HG03039 (cell line): ENCODE data around the gene PPFIA3.

ENCODE experiments used
- ATAC-seq: cut with Tn5 transposase; IDR thresholded peaks from one replicate; pipeline ENCODE4 v1.9.1; 2021; ENCODE audit warnings: mild to moderate bottlenecking, moderate library complexity; ENCODE audit not compliant: unreplicated experiment

PPFIA3 gene

DNA sequence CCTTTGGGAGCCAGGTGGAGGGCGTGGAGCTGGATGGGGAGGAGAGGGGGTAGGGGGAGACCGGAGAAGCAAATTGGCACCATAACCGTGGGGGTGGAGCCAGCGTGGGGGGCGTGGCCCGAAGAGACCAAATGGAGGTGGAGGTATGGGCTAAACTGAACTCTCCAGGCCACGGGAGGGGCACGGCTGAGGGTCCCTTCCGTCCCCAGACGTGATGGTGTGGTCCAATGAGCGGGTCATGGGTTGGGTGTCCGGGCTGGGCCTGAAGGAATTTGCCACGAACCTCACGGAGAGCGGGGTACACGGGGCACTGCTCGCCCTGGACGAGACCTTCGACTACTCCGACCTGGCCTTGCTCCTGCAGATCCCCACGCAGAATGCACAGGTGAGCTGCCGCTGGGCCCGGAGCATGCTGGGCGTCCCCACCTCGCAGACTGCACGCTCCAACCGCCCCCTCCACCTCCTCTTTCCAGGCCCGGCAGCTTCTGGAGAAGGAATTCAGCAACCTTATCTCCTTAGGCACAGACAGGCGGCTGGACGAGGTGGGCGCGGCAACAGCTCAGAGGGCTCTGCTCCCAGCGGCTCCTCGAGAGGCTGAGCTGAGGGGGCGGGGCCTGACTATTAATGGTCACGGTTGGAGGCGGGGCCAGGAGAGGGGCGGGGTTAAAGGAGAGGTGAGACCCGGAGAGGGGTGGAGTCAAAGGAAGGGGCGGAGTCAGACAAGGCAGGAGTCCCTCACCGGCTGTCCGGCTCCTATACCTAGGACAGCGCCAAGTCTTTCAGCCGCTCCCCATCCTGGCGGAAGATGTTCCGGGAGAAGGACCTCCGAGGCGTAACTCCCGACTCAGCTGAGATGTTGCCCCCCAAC, 29.7 kb downstream of the PPFIA3 start:
- ATAC-seq, result no peak

DNA sequence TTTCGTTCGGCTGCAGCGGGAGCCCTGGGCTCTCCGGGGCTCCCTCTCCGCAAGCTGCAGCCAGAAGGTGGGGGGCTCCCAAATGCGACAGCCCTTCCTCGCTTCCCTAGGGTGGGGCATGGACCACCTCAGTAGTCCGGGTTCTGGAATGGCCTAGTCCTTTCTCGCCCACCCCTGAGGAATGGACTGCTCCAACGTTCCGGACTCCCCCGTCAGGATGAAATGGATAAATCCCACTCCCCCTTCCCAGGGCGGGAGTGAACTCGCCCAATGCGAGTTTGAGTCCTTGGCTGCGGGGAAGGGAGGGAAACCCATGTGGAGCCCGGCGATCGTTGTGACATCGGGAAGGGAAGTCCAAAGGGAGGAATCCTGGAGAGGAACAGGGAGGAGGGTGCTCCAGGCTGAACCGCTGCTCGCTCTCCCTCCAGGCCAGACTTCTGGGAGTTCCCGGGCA, 30.3 kb downstream of the PPFIA3 start:
- ATAC-seq, result no peak

DNA sequence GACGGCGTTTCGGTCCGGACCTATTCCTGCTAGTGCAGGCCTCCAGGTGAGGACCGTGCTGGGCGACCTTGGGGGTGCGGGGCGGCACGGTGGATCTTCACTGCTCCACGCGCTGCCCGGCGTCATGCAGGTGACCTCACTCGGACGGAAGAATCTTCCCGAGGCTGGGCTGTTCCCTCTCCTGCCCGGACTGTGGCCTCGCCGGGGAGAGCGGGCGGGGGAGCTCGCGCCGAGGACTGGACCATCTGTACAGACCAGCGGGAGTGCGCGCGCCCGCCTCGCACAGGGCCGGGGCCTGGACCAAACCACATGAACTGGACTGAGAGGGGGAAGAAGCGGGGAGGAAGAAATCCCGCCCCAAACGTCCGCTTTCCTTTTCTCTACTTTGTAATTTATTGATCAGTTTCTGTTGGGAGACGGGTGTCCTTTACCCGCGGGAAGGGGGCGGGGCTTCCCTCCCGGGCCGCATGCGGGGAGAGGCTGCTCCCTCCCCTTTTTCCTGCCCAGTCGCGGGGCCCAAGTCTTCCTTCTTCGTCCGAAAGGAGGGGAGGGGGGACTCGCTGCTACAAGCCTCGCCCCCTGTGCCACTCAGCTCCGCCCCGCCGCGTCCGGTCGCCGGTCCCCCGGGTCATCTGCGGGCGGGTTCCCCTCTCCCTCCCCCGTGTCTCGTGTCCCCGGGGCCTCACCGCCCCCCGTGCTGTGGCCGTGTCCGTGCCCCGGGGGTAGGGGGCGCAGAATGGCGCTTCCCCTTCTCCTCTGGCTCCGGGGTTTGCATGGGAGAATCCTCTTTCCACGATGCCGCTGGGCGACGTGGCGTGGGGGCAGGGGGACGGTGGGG, 31.0 kb downstream of the PPFIA3 start:
- no peak for ATAC-seq

DNA sequence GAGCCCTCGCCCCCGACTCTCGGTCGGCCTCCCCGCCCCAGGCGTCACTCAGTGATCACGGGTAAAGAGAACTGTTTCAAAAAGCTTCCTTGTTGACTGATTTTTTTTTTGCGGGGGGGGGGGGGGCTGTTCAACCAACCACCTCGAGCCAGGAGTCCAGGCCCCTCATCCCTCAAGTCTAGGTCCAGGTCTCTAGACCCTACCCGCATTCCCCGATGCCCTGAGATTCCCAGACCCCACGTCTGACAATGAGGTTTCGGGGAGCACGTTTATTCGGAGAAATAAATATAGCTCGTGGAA, 31.6 kb downstream of the PPFIA3 start:
- ATAC-seq, result no peak

DNA sequence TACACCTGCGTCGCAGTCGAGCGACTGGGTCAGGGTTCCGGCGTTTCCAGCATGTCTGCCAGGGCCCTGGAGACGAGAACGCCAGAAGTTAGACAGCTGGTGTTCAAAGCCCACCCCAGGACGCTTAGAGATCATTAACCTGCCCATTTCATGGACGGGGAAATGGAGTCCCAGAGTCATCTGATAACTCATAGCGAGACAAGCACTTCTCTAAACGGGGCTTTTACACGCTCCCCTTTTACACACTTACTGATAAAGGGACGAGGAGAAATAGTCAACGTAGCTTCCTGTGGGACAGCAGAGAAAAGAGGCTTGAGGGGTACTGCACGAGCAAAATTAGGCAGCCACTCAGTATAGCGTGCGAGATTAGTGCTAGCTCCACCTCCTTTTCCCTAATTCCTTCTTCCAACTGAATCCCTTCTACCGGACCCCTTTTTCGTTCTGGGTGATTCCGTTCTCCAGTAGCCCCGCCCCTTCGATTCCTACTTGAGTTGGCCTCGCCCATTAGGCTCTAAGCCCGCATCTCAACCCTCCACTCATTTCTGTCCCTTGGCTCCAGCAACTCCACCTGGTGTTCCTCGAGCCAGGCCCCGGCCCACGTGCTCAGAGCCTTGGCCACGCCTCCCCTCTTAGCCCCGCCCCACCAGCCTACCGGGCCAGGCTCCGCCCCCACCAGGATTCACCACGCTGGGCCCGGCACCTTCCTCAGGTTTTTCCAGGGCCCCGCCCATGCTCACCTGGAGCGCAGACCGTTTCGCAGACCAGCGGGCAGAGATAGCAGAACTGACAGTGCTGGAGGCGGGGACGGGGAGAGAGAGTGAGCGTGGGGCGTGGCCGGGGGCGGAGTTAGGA, 32.1 kb downstream of the PPFIA3 start:
- no peak for ATAC-seq

DNA sequence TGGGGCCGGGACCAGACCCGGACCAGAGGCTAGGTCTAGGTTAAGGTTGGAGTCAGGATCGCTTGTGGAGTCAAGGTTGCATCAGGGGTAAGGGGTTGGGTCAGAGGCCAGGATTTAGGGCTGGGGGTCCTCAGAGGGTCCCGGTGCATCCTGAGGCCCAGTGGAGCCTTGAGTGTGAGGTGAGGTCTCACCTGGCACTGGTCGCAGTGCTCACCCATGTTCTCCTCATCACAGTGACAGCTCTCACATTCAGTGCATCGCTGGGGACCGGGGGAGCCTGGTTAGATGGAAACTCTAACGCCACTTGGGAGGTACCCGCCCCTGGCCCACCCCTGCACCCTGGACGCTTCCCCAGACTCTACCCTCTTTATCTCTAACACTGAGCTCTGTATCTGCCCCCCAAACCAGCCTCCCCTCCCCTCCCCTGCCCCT, 32.8 kb downstream of the PPFIA3 start:
- ATAC-seq, result no peak

DNA sequence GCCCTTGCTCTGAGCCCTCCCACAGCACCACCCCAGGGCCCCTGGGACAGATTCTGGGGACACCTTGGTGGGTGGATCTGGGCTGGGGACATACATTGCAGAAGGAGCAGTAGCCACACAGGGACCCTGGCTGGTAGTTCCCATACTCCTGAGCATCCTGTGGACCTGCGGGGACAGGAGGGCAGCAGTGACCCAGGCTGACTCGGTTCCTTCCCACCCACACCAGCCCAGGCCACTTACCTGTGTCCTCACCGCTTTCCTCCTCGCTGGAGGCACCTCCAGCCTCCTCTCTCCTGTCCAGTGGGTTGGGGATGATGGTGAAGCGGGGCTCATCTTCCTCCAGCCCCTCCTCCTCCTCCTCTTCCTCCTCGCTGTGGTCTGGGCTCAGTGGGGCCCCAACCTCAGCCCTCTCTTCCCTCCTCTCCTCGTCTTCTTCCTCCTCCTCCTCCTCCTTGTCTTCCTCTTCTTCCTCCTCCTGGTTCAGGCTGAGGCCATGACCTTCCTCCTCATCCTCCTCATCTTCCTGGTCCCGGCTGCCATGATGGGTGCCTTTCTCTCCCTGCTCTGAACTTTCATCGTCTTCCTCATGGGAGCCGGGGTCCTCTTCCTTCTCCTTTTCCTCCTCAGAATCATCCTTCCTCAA, 33.9 kb downstream of the PPFIA3 start:
- no peak for ATAC-seq

DNA sequence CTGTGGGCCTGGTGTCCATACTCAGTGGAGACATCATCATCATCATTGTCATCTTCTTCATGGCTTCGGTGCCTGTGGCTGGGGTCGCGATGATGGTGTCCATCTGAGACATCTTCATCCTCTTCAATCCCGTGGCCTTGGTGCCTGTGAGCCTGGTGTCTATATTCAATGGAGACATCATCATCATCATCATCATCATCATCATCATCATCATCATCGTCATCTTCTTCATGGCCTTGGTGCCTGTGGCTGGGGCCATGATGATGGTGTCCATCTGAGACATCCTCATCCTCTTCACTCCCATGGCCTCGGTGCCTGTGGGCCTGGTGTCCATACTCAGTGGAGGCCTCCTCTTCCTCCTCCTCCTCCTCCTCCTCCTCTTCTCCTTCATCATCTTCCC, 34.9 kb downstream of the PPFIA3 start:
- no peak for ATAC-seq

DNA sequence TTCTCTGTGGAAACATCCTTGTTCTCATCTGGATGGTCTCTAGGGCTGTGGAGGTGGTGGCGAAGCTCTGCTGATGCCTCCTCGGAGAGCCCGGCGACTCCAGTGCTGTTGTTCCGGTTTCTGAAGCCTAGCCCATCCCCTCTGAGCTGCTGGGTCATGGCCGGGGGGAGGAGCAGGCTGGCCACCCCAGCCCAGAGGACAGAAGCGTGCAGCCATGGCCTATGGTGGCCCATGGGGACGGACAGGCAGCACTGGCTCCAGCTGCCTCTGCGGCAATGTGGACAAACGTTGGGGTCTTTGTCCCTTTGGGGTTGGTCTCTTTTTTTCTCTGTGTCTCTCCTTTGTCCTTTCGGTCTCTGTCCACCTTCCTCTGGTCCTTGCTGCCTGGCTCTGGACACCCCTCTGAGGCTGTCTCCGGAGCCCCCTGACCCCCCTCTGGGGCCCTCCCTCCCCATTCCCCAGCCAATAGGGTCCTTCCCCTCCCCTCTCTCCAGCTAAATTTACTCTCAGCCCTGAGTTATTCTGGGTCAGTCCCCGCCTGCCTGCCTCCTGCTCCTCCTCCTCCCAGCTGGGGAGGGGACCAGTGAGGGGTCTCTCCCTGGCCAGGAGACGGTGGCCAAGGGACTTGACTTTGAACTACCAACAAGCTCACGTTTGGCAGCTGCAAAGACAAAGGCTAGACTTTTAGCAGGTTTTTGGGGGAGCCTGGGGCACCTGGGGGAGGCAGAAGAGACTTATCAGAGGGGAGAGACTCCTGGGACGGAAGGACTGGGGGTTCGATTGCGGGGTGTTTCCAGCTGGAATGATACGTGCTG, 35.9 kb downstream of the PPFIA3 start, which contains the start of gene HRC:
Gene HRC, minus strand, starts transcription at position 392 of the 815 bp plus-strand sequence. Its CDS starts 159 bp downstream, at position 233.
- ATAC-seq, result no peak

DNA sequence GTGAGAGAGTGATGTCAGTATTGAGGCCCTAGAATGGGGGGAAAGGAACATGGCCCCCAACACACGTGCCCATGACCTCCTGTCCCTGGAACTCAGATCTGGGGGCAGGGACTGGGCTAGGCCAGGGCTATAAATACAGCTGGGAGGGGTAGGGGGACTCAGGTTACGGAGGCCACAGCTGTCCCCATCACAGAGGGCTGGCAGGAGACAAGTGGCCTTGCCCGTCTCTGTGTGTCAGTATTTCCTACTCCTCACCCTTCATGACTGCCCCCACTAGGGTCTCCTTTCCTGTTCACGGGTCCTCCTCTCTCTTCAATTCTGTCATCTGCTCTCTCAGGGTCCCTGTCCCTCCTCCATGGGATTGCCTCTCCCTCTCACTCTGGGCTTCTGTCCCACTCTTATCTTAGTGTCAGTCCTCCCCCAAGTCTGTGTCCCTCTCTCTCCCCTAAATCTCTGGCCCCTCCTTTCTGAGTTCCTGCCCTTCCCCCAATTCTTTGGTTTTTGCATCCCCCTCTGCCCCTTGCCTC, 36.5 kb downstream of the PPFIA3 start:
- ATAC-seq, result no peak

DNA sequence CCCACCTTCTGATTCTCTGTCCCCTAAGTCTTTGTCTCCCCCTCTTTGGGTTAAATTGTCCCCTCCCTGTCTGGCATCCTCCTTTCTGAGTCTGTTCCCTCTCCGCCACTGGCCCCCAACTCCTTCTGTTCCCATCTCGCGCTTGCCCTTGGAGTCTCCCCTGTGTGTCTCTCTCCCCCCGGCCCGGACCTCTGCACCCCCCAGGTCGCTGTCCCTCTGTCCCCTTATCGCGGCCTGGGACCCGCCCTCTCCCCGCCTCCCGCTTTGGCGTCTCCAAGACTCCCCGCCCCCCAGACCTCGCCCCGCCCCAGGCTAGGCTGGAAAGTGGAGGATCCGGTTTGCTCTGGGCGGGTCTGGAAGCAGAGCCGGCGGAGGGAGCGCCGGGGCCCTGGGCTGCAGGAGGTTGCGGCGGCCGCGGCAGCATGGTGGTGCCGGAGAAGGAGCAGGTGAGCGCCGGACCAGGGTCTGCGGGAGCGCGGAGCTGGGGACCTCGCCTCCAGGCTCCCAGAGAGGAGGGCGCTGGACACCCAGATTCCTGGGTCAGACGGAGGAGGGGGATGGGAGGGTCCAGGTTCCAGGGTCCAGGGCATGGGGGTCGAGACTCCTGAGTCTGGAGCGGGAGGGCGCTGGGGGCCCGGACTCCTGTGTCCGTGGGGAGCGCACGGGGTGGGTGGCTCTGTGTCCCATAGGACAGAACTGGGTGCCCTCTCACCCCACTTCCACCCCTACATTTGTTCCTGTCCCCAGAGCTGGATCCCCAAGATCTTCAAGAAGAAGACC, 38.3 kb downstream of the PPFIA3 start, which contains the start of gene TRPM4:
Gene TRPM4, plus strand, starts transcription at position 348 of the 780 bp plus-strand sequence. Its CDS starts 75 bp downstream, at position 423.
- ATAC-seq, result no peak

DNA sequence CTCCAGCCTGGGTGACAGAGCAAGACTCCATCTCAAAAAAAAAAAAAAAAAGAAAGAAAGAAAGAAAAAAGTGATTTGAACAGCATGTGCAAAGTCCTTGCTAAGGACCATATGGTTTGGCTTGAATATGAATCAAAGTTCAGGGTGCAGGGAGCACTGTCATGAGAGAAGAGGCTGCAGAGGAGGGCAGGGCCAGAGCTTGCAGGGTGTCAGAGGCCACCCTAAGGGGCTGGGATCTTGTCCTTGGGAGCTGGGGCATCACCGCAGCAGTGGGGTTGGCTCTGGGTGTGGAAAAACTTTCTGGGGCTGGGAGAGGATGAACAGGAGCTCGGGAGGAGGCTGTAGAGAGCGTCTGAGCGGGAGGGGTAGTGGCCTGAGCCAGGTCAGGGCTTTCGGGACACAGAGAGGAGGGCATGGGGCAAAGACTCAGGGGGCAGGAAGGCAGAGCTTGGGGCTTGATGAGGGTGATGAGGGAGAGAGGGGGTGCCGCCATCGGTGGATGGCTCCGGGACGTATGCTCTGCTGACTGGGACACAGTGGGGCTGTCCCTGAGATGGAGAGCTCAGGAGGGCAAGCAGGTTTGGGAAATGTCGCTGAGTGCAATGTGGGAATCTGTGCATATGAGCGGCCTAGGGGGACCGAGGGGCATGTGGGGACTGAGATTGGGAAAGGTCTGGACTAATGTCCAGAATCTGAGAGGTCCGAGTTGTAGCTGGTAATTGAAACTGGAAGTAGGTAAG, 41.3 kb downstream of the PPFIA3 start:
- ATAC-seq, result no peak

DNA sequence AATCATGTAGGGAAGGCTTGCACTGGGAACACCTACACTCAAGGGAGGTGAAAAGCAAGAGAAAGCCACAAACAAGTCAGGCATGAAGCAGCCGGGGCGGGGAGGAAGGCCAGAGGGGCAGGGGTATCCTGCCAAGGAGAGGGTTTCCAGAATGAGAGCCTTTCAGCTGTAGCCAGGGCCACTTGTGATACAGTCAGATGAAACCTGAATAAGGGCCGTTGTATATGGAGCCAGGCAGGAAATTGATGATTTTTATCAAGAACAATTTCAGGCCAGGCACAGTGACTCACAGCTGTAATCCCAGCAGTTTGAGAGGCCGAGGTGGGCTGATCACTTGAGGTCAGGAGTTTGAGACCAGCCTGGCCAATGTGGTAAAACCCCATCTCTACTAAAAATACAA, 42.6 kb downstream of the PPFIA3 start:
- no peak for ATAC-seq

DNA sequence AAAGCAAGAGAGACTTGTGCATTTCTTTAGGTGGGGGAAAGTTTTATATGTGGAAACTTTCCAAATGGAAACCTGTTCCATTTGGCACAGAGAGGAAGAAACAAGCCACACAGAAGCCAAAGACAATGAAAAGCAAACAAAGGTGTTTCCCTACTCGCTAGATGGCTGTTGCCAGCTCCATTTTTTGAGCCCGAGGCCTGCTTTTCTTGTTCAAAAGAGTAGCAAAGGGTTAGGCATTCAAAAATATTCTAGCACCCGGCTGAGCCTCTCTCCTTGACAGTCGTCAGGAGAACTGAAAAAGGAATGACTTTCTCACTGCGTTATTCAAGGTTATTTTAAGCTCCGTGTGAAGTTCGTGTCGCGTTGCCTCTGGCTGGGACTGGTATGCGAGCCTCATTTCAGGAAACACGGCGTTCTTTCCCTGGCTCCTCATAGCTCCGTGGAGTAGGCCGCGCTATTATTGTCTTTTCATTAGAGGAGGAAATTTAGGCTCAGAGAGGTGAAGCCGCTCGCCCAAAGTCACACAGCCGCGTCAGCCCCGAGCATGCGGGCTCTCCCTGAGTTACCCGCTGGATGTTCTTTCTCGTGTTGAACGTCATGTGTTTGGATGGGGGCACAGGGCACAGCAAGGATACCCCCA, 45.9 kb downstream of the PPFIA3 start:
- ATAC-seq, result no peak

DNA sequence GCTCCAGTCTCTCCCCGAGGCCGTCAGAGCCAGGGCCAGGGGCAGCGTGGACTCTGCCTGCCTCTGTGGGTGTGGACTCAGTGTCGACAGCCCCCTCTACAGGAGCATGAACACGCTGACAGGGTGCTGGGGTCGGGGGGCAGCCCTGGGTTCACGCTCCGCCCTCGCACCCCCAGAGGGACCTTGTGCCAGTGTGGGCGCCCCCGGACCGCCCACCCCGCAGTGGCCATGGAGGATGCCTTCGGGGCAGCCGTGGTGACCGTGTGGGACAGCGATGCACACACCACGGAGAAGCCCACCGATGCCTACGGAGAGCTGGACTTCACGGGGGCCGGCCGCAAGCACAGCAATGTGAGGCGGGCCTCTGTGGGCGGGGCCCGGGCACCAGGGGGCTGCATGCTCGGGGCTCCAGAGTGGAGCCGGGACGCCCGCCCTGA, 46.5 kb downstream of the PPFIA3 start:
- no peak for ATAC-seq

DNA sequence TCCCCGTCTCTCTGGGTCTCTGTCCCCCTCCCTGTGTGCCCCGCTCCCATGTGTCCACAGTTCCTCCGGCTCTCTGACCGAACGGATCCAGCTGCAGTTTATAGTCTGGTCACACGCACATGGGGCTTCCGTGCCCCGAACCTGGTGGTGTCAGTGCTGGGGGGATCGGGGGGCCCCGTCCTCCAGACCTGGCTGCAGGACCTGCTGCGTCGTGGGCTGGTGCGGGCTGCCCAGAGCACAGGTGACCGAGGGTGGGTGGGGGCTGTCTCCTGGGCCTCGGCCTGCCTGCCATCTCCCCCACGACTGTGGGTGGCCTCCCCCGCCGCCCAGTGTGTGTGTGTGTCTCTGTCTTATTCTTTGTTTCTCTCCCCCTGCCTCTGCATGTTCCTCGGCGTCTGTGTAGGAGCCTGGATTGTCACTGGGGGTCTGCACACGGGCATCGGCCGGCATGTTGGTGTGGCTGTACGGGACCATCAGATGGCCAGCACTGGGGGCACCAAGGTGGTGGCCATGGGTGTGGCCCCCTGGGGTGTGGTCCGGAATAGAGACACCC, 48.6 kb downstream of the PPFIA3 start:
- ATAC-seq, result no peak

DNA sequence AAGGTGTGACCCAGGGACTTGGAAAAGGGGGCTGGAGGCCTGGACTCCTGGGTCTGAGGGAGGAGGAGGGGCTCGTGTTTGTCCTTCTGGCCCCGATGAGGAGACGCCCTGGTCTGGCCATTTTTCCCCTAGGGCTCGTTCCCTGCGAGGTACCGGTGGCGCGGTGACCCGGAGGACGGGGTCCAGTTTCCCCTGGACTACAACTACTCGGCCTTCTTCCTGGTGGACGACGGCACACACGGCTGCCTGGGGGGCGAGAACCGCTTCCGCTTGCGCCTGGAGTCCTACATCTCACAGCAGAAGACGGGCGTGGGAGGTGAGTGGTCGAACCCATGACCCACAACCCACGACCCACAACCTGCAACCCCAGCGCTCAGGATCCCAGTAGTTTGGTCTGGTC, 49.1 kb downstream of the PPFIA3 start:
- no peak for ATAC-seq
